ENCODE measurements around the gene OGFOD3.
A peak's percentile ranks its signal among the peaks of the same experiment; 100 is the strongest.
"Not testable (repeated sequence)": the region's sequence is repeated elsewhere in the genome, so short reads cannot be mapped to it uniquely, and the experiment has no call there.

OGFOD3 gene

GRCh38 chr17:82432017-82432416 is 13.6 kb upstream of the OGFOD3 start:
- DNase-seq = no peak

- DNase-seq = no peak
Observed at GRCh38 chr17:82429824-82430223, 11.4 kb upstream of the OGFOD3 start.

GRCh38 chr17:82428546-82428945 is 10.2 kb upstream of the OGFOD3 start:
- no peak for DNase-seq

- no peak for DNase-seq
Observed at GRCh38 chr17:82424863-82425159, 6.4 kb upstream of the OGFOD3 start.

- DNase-seq = peak; percentile 65
Observed at GRCh38 chr17:82424001-82424862, 5.8 kb upstream of the OGFOD3 start.

GRCh38 chr17:82419540-82419939 is 1.2 kb upstream of the OGFOD3 start:
- DNase-seq = no peak

- DNase-seq = no peak
Observed at GRCh38 chr17:82416771-82417170, 1.6 kb downstream of the OGFOD3 start.

- no peak for DNase-seq
Observed at GRCh38 chr17:82416264-82416663, 2.1 kb downstream of the OGFOD3 start.

- no peak for DNase-seq
Observed at GRCh38 chr17:82415786-82416185, 2.6 kb downstream of the OGFOD3 start.

- no peak for DNase-seq
Observed at GRCh38 chr17:82415336-82415735, 3.0 kb downstream of the OGFOD3 start.

GRCh38 chr17:82414548-82415281 is 3.7 kb downstream of the OGFOD3 start:
- peak; percentile 78 for DNase-seq

GRCh38 chr17:82412535-82413520 is 5.6 kb downstream of the OGFOD3 start:
- no peak for DNase-seq

GRCh38 chr17:82412081-82412480 is 6.3 kb downstream of the OGFOD3 start:
- DNase-seq = not testable (repeated sequence)

- no peak for DNase-seq
Observed at GRCh38 chr17:82411396-82412053, 6.9 kb downstream of the OGFOD3 start.

- DNase-seq = no peak
Observed at GRCh38 chr17:82410014-82410716, 8.2 kb downstream of the OGFOD3 start.

GRCh38 chr17:82408938-82409318 is 9.5 kb downstream of the OGFOD3 start:
- DNase-seq = no peak

- DNase-seq = no peak
Observed at GRCh38 chr17:82408288-82408937, 10.0 kb downstream of the OGFOD3 start.

- DNase-seq = no peak
Observed at GRCh38 chr17:82407255-82407654, 11.1 kb downstream of the OGFOD3 start.

GRCh38 chr17:82406131-82406671 is 12.2 kb downstream of the OGFOD3 start:
- no peak for DNase-seq

GRCh38 chr17:82405051-82405450 is 13.3 kb downstream of the OGFOD3 start:
- DNase-seq = no peak

Data from activated naive CD4-positive, alpha-beta T cell treated with Interleukin-2 at 50 U/mL for 16 hours (primary cell).